Measurements from ENCODE around the gene ADRM1.

Gene ADRM1

GRCh38 chr20:62323980-62324906 lies 21.4 kb downstream of the ADRM1 start:
- no peak for DNase-seq (ENCODE audit: low read depth in 3 of 3)

GRCh38 chr20:62325172-62325905 lies 22.5 kb downstream of the ADRM1 start:
- DNase-seq (ENCODE audit: low read depth in 3 of 3) = no peak

- no peak for DNase-seq (ENCODE audit: low read depth in 3 of 3)
Observed at GRCh38 chr20:62326559-62326958, 23.8 kb downstream of the ADRM1 start.

- no peak for DNase-seq (ENCODE audit: low read depth in 3 of 3)
Observed at GRCh38 chr20:62326959-62327725, 24.3 kb downstream of the ADRM1 start.

- no peak for DNase-seq (ENCODE audit: low read depth in 3 of 3)
Observed at GRCh38 chr20:62327726-62328495, 25.1 kb downstream of the ADRM1 start.

- no peak for DNase-seq (ENCODE audit: low read depth in 3 of 3)
Observed at GRCh38 chr20:62328684-62329388, 26.0 kb downstream of the ADRM1 start.

GRCh38 chr20:62329389-62330377 lies 26.9 kb downstream of the ADRM1 start:
- no peak for DNase-seq (ENCODE audit: low read depth in 3 of 3)

- no peak for DNase-seq (ENCODE audit: low read depth in 3 of 3)
Observed at GRCh38 chr20:62330576-62331317, 27.9 kb downstream of the ADRM1 start.

- no peak for DNase-seq (ENCODE audit: low read depth in 3 of 3)
Observed at GRCh38 chr20:62331347-62331746, 28.6 kb downstream of the ADRM1 start.

- no peak for DNase-seq (ENCODE audit: low read depth in 3 of 3)
Observed at GRCh38 chr20:62332421-62332820, 29.6 kb downstream of the ADRM1 start.

GRCh38 chr20:62332989-62333819 lies 30.4 kb downstream of the ADRM1 start:
- no peak for DNase-seq (ENCODE audit: low read depth in 3 of 3)

GRCh38 chr20:62333820-62334595 lies 31.2 kb downstream of the ADRM1 start:
- no peak for DNase-seq (ENCODE audit: low read depth in 3 of 3)

- no peak for DNase-seq (ENCODE audit: low read depth in 3 of 3)
Observed at GRCh38 chr20:62334881-62335280, 32.1 kb downstream of the ADRM1 start.

GRCh38 chr20:62335532-62335931 lies 32.7 kb downstream of the ADRM1 start:
- no peak for DNase-seq (ENCODE audit: low read depth in 3 of 3)

GRCh38 chr20:62336329-62336728 lies 33.5 kb downstream of the ADRM1 start:
- no peak for DNase-seq (ENCODE audit: low read depth in 3 of 3)

- DNase-seq (ENCODE audit: low read depth in 3 of 3) = no peak
Observed at GRCh38 chr20:62336775-62337557, 34.2 kb downstream of the ADRM1 start.

Measured in stimulated activated CD4-positive, alpha-beta T cell treated with anti-CD3 and anti-CD28 coated beads, TNF-alpha, amount 100 ng/mL, for 4 hours (primary cell).